NCI-H1436 (cell line): ENCODE results near the gene NR2F1-AS1.
"Not testable (repeated sequence)": the region's sequence is repeated elsewhere in the genome, so short reads cannot be mapped to it uniquely, and the experiment has no call there.

Source experiments
- DNase-seq: peaks from one replicate; lab custom pipeline; 2025; lab: John Stamatoyannopoulos, UW

The NR2F1-AS1 gene

GRCh38 chr5:93428868-93429267, 152.2 kb downstream of the NR2F1-AS1 start:
- no peak for DNase-seq

- DNase-seq = no peak
Observed at GRCh38 chr5:93427316-93427715, 153.7 kb downstream of the NR2F1-AS1 start.

GRCh38 chr5:93425096-93425495, 155.9 kb downstream of the NR2F1-AS1 start:
- no peak for DNase-seq

- no peak for DNase-seq
Observed at GRCh38 chr5:93423300-93423699, 157.7 kb downstream of the NR2F1-AS1 start.

- DNase-seq = no peak
Observed at GRCh38 chr5:93422652-93423280, 158.3 kb downstream of the NR2F1-AS1 start.

GRCh38 chr5:93421987-93422401, 159.0 kb downstream of the NR2F1-AS1 start:
- DNase-seq = no peak

GRCh38 chr5:93421468-93421867, 159.6 kb downstream of the NR2F1-AS1 start:
- no peak for DNase-seq

GRCh38 chr5:93417490-93417889, 163.5 kb downstream of the NR2F1-AS1 start:
- DNase-seq = no peak

GRCh38 chr5:93415819-93416218, 165.2 kb downstream of the NR2F1-AS1 start:
- DNase-seq = no peak

- DNase-seq = no peak
Observed at GRCh38 chr5:93411716-93412115, 169.3 kb downstream of the NR2F1-AS1 start.

- no peak for DNase-seq
Observed at GRCh38 chr5:93409691-93410090, 171.3 kb downstream of the NR2F1-AS1 start.

GRCh38 chr5:93407454-93407853, 173.6 kb downstream of the NR2F1-AS1 start:
- no peak for DNase-seq

- no peak for DNase-seq
Observed at GRCh38 chr5:93406971-93407401, 174.0 kb downstream of the NR2F1-AS1 start.

- no peak for DNase-seq
Observed at GRCh38 chr5:93404246-93404645, 176.8 kb downstream of the NR2F1-AS1 start.

- DNase-seq = no peak
Observed at GRCh38 chr5:93403141-93403928, 177.7 kb downstream of the NR2F1-AS1 start.

- no peak for DNase-seq
Observed at GRCh38 chr5:93402451-93402850, 178.6 kb downstream of the NR2F1-AS1 start.

- DNase-seq = no peak
Observed at GRCh38 chr5:93401634-93402213, 179.3 kb downstream of the NR2F1-AS1 start.

GRCh38 chr5:93399675-93400074, 181.3 kb downstream of the NR2F1-AS1 start:
- no peak for DNase-seq

- DNase-seq = no peak
Observed at GRCh38 chr5:93395971-93396379, 185.0 kb downstream of the NR2F1-AS1 start.

- no peak for DNase-seq
Observed at GRCh38 chr5:93395010-93395409, 186.0 kb downstream of the NR2F1-AS1 start.

- no peak for DNase-seq
Observed at GRCh38 chr5:93394301-93394700, 186.7 kb downstream of the NR2F1-AS1 start.

- not testable (repeated sequence) for DNase-seq
Observed at GRCh38 chr5:93391169-93391568, 189.8 kb downstream of the NR2F1-AS1 start.

- no peak for DNase-seq
Observed at GRCh38 chr5:93385655-93386054, 195.4 kb downstream of the NR2F1-AS1 start.
